HCT116 (cell line): ENCODE results near the gene PERCC1. TPM values are rescaled to one million over a fixed set of nuclear protein-coding genes. Genes with fewer than 3 reads are reported as not detected.

ENCODE experiments used
- total RNA-seq: library from RNA; stranded (reverse); gene quantifications from one replicate; pipeline ENCODE4 v1.2.1, GENCODE V29; 2021; ENCODE audit not compliant: unreplicated experiment

PERCC1 gene
- total RNA-seq, 1 experiment from 2014 or later: not detected

Other genes with a start within 250 kb of the PERCC1 start
- not detected for gene TPSG1, start 205.8 kb upstream of the PERCC1 start, total RNA-seq
- gene TPSB2, start 200.9 kb upstream of the PERCC1 start, total RNA-seq: not detected
- gene TPSAB1, start 190.4 kb upstream of the PERCC1 start, total RNA-seq: 0.25 TPM
- gene TPSD1, start 175.0 kb upstream of the PERCC1 start, total RNA-seq: not detected
- gene UBE2I, start 121.4 kb upstream of the PERCC1 start, total RNA-seq: 212 TPM
- 44.7 TPM for gene BAIAP3, start 97.4 kb upstream of the PERCC1 start, total RNA-seq
- 52.7 TPM for gene TSR3, start 79.2 kb upstream of the PERCC1 start, total RNA-seq
- 35.2 TPM for gene GNPTG, start 79.1 kb upstream of the PERCC1 start, total RNA-seq
- gene UNKL, start 16.4 kb upstream of the PERCC1 start, total RNA-seq: 24.9 TPM
- gene UQCC4, start 10.3 kb upstream of the PERCC1 start, total RNA-seq: 22.6 TPM
- gene CCDC154, start 13.5 kb downstream of the PERCC1 start, total RNA-seq: 1.7 TPM
- 64.0 TPM for gene CLCN7, start 44.0 kb downstream of the PERCC1 start, total RNA-seq
- gene PTX4, start 57.9 kb downstream of the PERCC1 start, total RNA-seq: not detected
- 74.3 TPM for gene TELO2, start 62.3 kb downstream of the PERCC1 start, total RNA-seq
- gene TMEM204, start 102.6 kb downstream of the PERCC1 start, total RNA-seq: 0.22 TPM
- 27.5 TPM for gene IFT140, start 181.0 kb downstream of the PERCC1 start, total RNA-seq
- gene CRAMP1, start 181.3 kb downstream of the PERCC1 start, total RNA-seq: 22.9 TPM
- 113 TPM for gene JPT2, start 247.2 kb downstream of the PERCC1 start, total RNA-seq